ENCODE results near the gene SLC5A4.

Gene SLC5A4

DNA sequence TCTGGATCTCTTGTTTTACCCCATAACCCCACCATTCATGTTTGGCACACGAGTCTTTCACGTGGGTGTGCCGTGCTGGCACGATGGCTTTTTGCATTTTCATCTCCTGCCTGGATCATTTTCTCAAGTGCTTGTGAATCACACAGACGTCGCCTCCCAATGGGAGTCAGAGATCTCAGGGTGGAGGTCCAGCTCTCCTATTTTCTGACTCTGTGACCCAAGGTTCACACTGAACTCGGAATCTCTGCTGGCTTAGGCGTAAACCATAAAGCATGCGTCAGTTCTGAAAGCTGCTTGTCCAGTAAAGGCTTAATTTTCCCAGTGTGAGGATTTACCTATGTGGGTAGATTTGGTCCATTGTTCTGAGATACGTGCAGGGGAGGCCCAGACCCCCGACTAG lies 80.0 kb downstream of the SLC5A4 start:
- no peak for TF ChIP-seq FOXM1 (IDR thresholded peaks at IDR 0.05; ENCODE audit: borderline replicate concordance)
- no peak for TF ChIP-seq L3MBTL2 (conservative IDR thresholded peaks at IDR 0.05)
- no peak for TF ChIP-seq ZNF384 (IDR thresholded peaks at IDR 0.05)
- no peak for TF ChIP-seq SUZ12 (IDR thresholded peaks at IDR 0.05)
- TF ChIP-seq TARDBP (IDR thresholded peaks at IDR 0.05): no peak
- no peak for TF ChIP-seq FOXK2 (IDR thresholded peaks at IDR 0.05)
- no peak for TF ChIP-seq ELF4 (IDR thresholded peaks at IDR 0.05)
- TF ChIP-seq, protein P1, sequence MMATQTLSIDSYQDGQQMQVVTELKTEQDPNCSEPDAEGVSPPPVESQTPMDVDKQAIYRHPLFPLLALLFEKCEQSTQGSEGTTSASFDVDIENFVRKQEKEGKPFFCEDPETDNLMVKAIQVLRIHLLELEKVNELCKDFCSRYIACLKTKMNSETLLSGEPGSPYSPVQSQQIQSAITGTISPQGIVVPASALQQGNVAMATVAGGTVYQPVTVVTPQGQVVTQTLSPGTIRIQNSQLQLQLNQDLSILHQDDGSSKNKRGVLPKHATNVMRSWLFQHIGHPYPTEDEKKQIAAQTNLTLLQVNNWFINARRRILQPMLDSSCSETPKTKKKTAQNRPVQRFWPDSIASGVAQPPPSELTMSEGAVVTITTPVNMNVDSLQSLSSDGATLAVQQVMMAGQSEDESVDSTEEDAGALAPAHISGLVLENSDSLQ (IDR thresholded peaks at IDR 0.05): no peak
- no peak for TF ChIP-seq BHLHE40 (IDR thresholded peaks at IDR 0.05; ENCODE audit: borderline replicate concordance)
- ChIA-PET CTCF (no interaction called here), POLR2A (no interaction called here)
- no peak for DNase-seq (ENCODE audit: extremely low spot score)
